Brain microvascular endothelial cell (primary cell): ENCODE measurements around the gene DNAH6.
A peak's percentile ranks its signal among the peaks of the same experiment; 100 is the strongest.

Source experiments
- DNase-seq: peaks from one replicate; pipeline ENCODE4 v3.0.0-alpha.2; 2020
- H3K27ac ChIP-seq: fragments of 250-450 bp; sonication (Bioruptor Pico); 2 replicates; pipeline ENCODE4 v1.5.1; 2020; ENCODE audit warnings: mild to moderate bottlenecking, moderate library complexity
- H3K27me3 ChIP-seq: fragments of 250-450 bp; sonication (Bioruptor Pico); replicated peaks from 2 replicates; pipeline ENCODE4 v1.5.1; 2020; ENCODE audit warnings: mild to moderate bottlenecking
- H3K36me3 ChIP-seq: fragments of 250-450 bp; sonication (Bioruptor Pico); replicated peaks from 2 replicates; pipeline ENCODE4 v1.5.1; 2020; ENCODE audit warnings: mild to moderate bottlenecking
- H3K4me3 ChIP-seq: 2 replicates; pipeline ENCODE4 v1.5.1; 2011; ENCODE audit warnings: low read depth, mild to moderate bottlenecking, control low read depth, low read length, moderate library complexity
- CTCF ChIP-seq: IDR thresholded peaks from 2 replicates; pipeline ENCODE4 v1.5.1; 2011; ENCODE audit warnings: low read depth, mild to moderate bottlenecking, moderate library complexity, low read length, control low read depth, inconsistent platforms; ENCODE audit errors: missing control alignments
- in situ Hi-C: cut with HindIII; loops from 2 replicates; pipeline ENCODE4 v1.10.0; 2017; ENCODE audit warnings: low sequenced_read_pairs, low pct_ligation_motif_present

The DNAH6 gene

GRCh38 chr2:84799772-84800171 lies 283.5 kb downstream of the DNAH6 start:
- no peak for TF ChIP-seq CTCF
- in situ Hi-C loops, result no loop called here
- DNase-seq, result no peak
- H3K27ac ChIP-seq, result no peak overlapping the region
- H3K36me3 ChIP-seq, result no peaks in the 10 kb centered on the region
- H3K27me3 ChIP-seq, result no peaks in the 10 kb centered on the region
- H3K4me3 ChIP-seq, result no peak overlapping the region

DNA sequence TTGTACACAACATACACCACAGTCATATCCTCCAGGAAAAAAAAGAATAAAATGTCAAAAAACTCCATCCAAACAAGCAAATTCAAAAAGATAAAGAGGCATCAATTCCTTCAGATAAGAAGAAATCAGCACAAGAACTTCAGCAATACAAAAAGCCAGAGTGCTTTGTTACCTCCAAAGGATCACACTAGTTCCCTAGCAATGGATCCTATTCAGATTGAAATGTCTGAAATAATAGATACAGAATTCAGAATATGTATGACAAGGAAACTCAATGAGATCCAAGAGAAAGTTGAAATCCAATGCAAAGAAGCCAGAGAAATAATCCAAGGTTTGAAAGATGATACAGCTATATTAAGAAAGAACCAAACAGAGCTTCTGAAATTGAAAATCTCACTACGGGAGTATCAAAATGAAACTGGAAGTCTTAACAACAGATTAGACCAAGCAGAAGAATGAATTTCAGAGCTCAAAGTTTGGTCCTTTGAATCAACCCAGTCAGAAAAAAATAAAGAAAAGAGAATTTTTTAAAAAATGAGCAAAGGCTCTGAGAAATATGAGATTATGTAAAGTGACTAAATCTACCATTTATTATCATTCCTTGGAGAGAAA lies 284.0 kb downstream of the DNAH6 start:
- TF ChIP-seq CTCF, result no peak

DNA sequence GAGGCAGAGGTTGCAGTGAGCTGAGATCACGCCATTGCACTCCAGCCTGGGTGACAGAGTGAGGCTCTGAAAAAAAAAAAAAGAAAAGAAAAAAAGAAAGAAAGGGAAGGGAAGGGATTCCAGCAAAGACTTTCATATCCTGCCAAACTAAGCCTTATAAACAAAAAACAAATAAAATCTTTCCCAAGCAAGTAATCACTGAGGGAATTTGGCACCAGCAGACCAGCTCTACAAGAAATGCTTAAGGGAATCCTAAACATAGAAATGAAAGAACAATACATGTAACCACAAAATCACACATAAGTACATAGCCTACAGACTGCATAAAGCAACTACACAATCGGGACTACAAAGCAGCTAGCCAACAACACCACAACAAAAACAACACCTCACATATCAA lies 285.5 kb downstream of the DNAH6 start:
- H3K27me3 ChIP-seq, result no peaks in the 10 kb centered on the region
- in situ Hi-C loops, result no loop called here
- H3K27ac ChIP-seq, result no peak overlapping the region
- H3K4me3 ChIP-seq, result no peak overlapping the region
- TF ChIP-seq CTCF, result no peak
- DNase-seq, result no peak
- H3K36me3 ChIP-seq, result no peaks in the 10 kb centered on the region

More for the DNA sequence above, 284.0 kb downstream of the DNAH6 start:
- Histone ChIP-seq H3K36me3 (no peaks in the 10 kb centered on the region), H3K27me3 (no peaks in the 10 kb centered on the region), H3K27ac (no peak overlapping the region), H3K4me3 (no peak overlapping the region)
- in situ Hi-C loops, result no loop called here
- DNase-seq, result no peak

- no peaks in the 10 kb centered on the region for H3K27me3 ChIP-seq
- no peak overlapping the region for H3K4me3 ChIP-seq
- in situ Hi-C loops, result no loop called here
- H3K36me3 ChIP-seq, result no peaks in the 10 kb centered on the region
- no peak for TF ChIP-seq CTCF
- no peak overlapping the region for H3K27ac ChIP-seq
- DNase-seq, result no peak
Measured at GRCh38 chr2:84805250-84805958, 289.1 kb downstream of the DNAH6 start.

DNA sequence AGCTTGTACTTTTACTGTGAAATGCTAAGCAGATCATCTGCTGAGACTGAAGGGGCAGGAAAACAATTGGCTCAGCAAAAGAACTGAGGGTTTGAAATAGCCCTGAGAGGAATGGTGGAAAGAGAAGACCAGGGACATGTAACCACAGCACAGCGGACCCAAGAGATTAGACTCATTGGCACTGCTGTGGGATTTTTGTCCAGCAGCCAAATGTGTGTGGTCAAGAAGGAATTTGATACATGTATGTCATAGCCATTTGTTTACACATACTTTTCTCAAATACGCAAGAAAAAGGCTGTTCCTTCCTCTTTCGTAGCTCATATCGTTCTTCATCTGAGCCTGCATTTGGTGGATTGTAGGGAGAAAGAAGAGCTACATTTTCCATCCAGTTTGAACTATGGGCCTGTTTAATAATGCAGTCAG lies 290.8 kb downstream of the DNAH6 start:
- DNase-seq, result peak; percentile 97
- Histone ChIP-seq H3K27me3 (no peaks in the 10 kb centered on the region), H3K27ac (peak overlapping the region; percentile 36), H3K36me3 (no peaks in the 10 kb centered on the region), H3K4me3 (no peak overlapping the region)
- in situ Hi-C loops, result no loop called here
- TF ChIP-seq CTCF, result no peak

DNA sequence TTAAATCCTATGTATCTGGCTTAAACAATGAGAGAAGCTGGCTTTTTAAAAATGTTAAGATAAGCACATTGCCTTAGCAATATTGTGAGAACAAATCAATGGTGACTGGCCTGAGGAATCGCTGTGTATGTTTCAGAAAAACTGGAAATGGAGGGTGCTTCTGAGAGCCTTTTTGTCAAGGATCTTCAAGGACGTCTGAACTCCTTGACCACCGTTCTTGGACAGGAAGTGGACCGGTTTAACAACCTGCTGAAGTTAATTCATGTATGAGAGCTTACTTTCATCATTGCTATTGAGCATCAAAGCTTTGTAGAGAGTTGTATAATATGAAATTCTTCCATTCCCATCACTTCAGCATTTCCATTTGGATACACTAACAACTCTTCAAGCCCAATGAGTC lies 292.0 kb downstream of the DNAH6 start:
- Histone ChIP-seq H3K4me3 (no peak overlapping the region), H3K27me3 (no peaks in the 10 kb centered on the region), H3K36me3 (no peaks in the 10 kb centered on the region), H3K27ac (no peak overlapping the region)
- in situ Hi-C loops, result no loop called here
- TF ChIP-seq CTCF, result no peak
- no peak for DNase-seq
